Endodermal cell (in vitro differentiated cells): Measurements from ENCODE around the gene NIPSNAP2. TPM values are rescaled to one million over a fixed set of nuclear protein-coding genes. Genes with fewer than 3 reads are reported as not detected.
A peak's percentile ranks its signal among the peaks of the same experiment; 100 is the strongest.
"Not testable (repeated sequence)": the region's sequence is repeated elsewhere in the genome, so short reads cannot be mapped to it uniquely, and the experiment has no call there.

Experiments used
- DNase-seq: peaks from one replicate; pipeline ENCODE4 v3.0.0-alpha.2; 2017
- H3K27ac ChIP-seq: 2 replicates; pipeline ENCODE4 v1.5.1; 2013; ENCODE audit warnings: mild to moderate bottlenecking, low read depth, low read length, moderate library complexity
- H3K27me3 ChIP-seq: 2 replicates; pipeline ENCODE4 v1.6.1; 2013; ENCODE audit warnings: mild to moderate bottlenecking, low read length, moderate library complexity; ENCODE audit not compliant: insufficient read depth, control insufficient read depth, poor library complexity, severe bottlenecking
- H3K36me3 ChIP-seq: 2 replicates; pipeline ENCODE4 v1.7.0; 2013; ENCODE audit warnings: mild to moderate bottlenecking, low read length, moderate library complexity; ENCODE audit not compliant: control insufficient read depth, insufficient read depth
- H3K4me1 ChIP-seq: one replicate; pipeline ENCODE4 v1.7.0; 2013; ENCODE audit warnings: low read length; ENCODE audit not compliant: control insufficient read depth, insufficient read depth
- H3K4me3 ChIP-seq: 2 replicates; pipeline ENCODE4 v1.5.1; 2013; ENCODE audit warnings: mild to moderate bottlenecking, low read length, moderate library complexity
- H3K9ac ChIP-seq: 2 replicates; pipeline ENCODE4 v1.6.1; 2013; ENCODE audit warnings: mild to moderate bottlenecking, low read length, moderate library complexity; ENCODE audit not compliant: poor library complexity, severe bottlenecking; ENCODE audit errors: extremely low read depth
- H3K9me3 ChIP-seq: 2 replicates; pipeline ENCODE4 v1.6.1; 2013; ENCODE audit warnings: mild to moderate bottlenecking, low read length, moderate library complexity; ENCODE audit not compliant: control insufficient read depth
- H3K27ac Mint-ChIP-seq: 2 replicates; pipeline ENCODE4 v1.8.0; 2020; ENCODE audit warnings: mixed read lengths
- H3K27me3 Mint-ChIP-seq: 2 replicates; pipeline ENCODE4 v1.8.0; 2021; ENCODE audit warnings: mild to moderate bottlenecking, mixed read lengths; ENCODE audit not compliant: insufficient read depth
- H3K36me3 Mint-ChIP-seq: 2 replicates; pipeline ENCODE4 v1.8.0; 2020; ENCODE audit warnings: low read depth, mixed read lengths
- H3K4me1 Mint-ChIP-seq: 2 replicates; pipeline ENCODE4 v1.8.0; 2020; ENCODE audit warnings: mixed read lengths
- H3K4me3 Mint-ChIP-seq: 2 replicates; pipeline ENCODE4 v1.8.0; 2020; ENCODE audit warnings: mild to moderate bottlenecking, moderate library complexity, mixed read lengths
- H3K9me3 Mint-ChIP-seq: 2 replicates; pipeline ENCODE4 v1.8.0; 2020; ENCODE audit warnings: mild to moderate bottlenecking, mixed read lengths
- CTCF ChIP-seq: fragments of 200-600 bp; sonication (generic); conservative IDR thresholded peaks from 2 replicates; pipeline ENCODE4 v1.5.0; 2021; ENCODE audit warnings: antibody characterized with exemption, mild to moderate bottlenecking
- WGBS, 2 experiments: methylation state at CpG; one replicate each; pipeline versions ENCODE4 v1.1.5 to v1.1.7; 2013; ENCODE audit warnings: missing lambda C conversion rate in 2 of 2, mixed read lengths in 1 of 2; ENCODE audit not compliant: insufficient coverage in 1 of 2, insufficient read length in 1 of 2; 5-methylcytosine and 5-hydroxymethylcytosine counted together
- total RNA-seq, 2 donors: library from RNA; stranded (reverse); fragmentation: NEBNext Ultra II Directional in 1 of 2; extraction: Animal tissue kit (Norgen Biotek cat#: 25700) in 1 of 2; gene quantifications; 2 replicates in 1 of 2; 3 replicates in 1 of 2; pipeline ENCODE4 v1.2.1, GENCODE V29; 2021

The NIPSNAP2 gene
- total RNA-seq, 2 donors from 2014 or later = 37.1 to 62.2 TPM

- no peak overlapping the region for H3K4me3 Mint-ChIP-seq
- no peak for TF ChIP-seq CTCF
- Histone ChIP-seq H3K27me3 (no peaks in the 10 kb centered on the region), H3K36me3 (peaks cover 3% of the 10 kb centered on the region), H3K9ac (no peak overlapping the region), H3K9me3 (no peaks in the 10 kb centered on the region), H3K4me1 (no peaks in the 10 kb centered on the region), H3K4me3 (no peak overlapping the region), H3K27ac (no peak overlapping the region)
- no peaks in the 10 kb centered on the region for H3K4me1 Mint-ChIP-seq
- WGBS, 2 experiments = 90 to 93% methylated on average over 3 of the region's 3 CpGs
- peaks cover 27% of the 10 kb centered on the region for H3K36me3 Mint-ChIP-seq
- no peak for DNase-seq
- H3K9me3 Mint-ChIP-seq = no peaks in the 10 kb centered on the region
- H3K27me3 Mint-ChIP-seq = no peaks in the 10 kb centered on the region
- H3K27ac Mint-ChIP-seq = no peak overlapping the region
These were observed 76.3 kb downstream of the NIPSNAP2 start for GRCh38 chr7:56040730-56041129.

- not testable (repeated sequence) for H3K36me3 ChIP-seq, H3K4me3 Mint-ChIP-seq, H3K9me3 ChIP-seq, H3K4me1 ChIP-seq, H3K27me3 Mint-ChIP-seq, H3K9ac ChIP-seq, H3K9me3 Mint-ChIP-seq, H3K4me3 ChIP-seq, H3K27ac ChIP-seq, DNase-seq, H3K27me3 ChIP-seq
- Mint-ChIP-seq H3K27ac (peak overlapping the region; percentile 66), H3K36me3 (peaks cover 22% of the 10 kb centered on the region), H3K4me1 (peaks cover 10% of the 10 kb centered on the region)
- 93 to 100% methylated on average over 1 of the region's 2 CpGs for WGBS, 2 experiments
These were observed 81.4 kb downstream of the NIPSNAP2 start for GRCh38 chr7:56045758-56046157.

GRCh38 chr7:56046721-56047445 lies 82.5 kb downstream of the NIPSNAP2 start:
- Histone ChIP-seq H3K9ac (peak overlapping the region; percentile 45), H3K4me3 (no peak overlapping the region), H3K27me3 (no peaks in the 10 kb centered on the region), H3K9me3 (no peaks in the 10 kb centered on the region), H3K27ac (peak overlapping the region; percentile 6), H3K4me1 (no peaks in the 10 kb centered on the region), H3K36me3 (peaks cover 3% of the 10 kb centered on the region)
- Mint-ChIP-seq H3K9me3 (no peaks in the 10 kb centered on the region), H3K36me3 (peaks cover 15% of the 10 kb centered on the region), H3K27ac (peak overlapping the region; percentile 97), H3K4me3 (peak overlapping the region; percentile 21), H3K27me3 (no peaks in the 10 kb centered on the region), H3K4me1 (peaks cover 10% of the 10 kb centered on the region)
- DNase-seq = no peak
- TF ChIP-seq CTCF = no peak
- 87% methylated on average over 5 of the region's 5 CpGs; no CpG with 5 or more reads in 1 of the 2 experiments for WGBS, 2 experiments

GRCh38 chr7:56047446-56048116 lies 83.2 kb downstream of the NIPSNAP2 start:
- not testable (repeated sequence) for H3K36me3 Mint-ChIP-seq, H3K27me3 Mint-ChIP-seq, H3K4me3 ChIP-seq, H3K27ac ChIP-seq, H3K27me3 ChIP-seq, H3K4me3 Mint-ChIP-seq, H3K4me1 ChIP-seq, H3K36me3 ChIP-seq, DNase-seq, H3K9me3 Mint-ChIP-seq, H3K9me3 ChIP-seq
- Mint-ChIP-seq H3K4me1 (peaks cover 10% of the 10 kb centered on the region), H3K27ac (peak overlapping the region; percentile 97)
- WGBS, 2 experiments = 92 to 94% methylated on average over 8 to 11 of the region's 11 CpGs
- H3K9ac ChIP-seq = peak overlapping the region; percentile 45
